IMR-90 (cell line): ENCODE measurements around the gene ABCF1. TPM values are rescaled to one million over a fixed set of nuclear protein-coding genes. Genes with fewer than 3 reads are reported as not detected.

ENCODE experiments used
- ATAC-seq: fragments of 200-7000 bp; cut with Tn5 transposase; 2 replicates; pipeline ENCODE4 v1.9.1; 2020; ENCODE audit warnings: low read depth, mild to moderate bottlenecking, moderate library complexity
- BruUV-seq: library from RNA; stranded (reverse); fragments of 400-500 nt; replicated peaks from 2 replicates; lab custom pipeline; 2021; lab: Mats Ljungman, UMichigan
- CTCF ChIA-PET: fragments of 300-600 bp; formaldehyde crosslinking; extraction: SDS; loops from one replicate; lab custom pipeline; 2021; ENCODE audit warnings: antibody characterized with exemption; lab: Yijun Ruan, JAX
- POLR2A ChIA-PET: fragments of 300-600 bp; sonication (Branson Sonifier 250); formaldehyde crosslinking; loops from one replicate; lab custom pipeline; 2022; ENCODE audit warnings: antibody characterized with exemption; ENCODE audit not compliant: unreplicated experiment; lab: Charles Lee
- DNase-seq: peaks from one replicate; pipeline ENCODE4 v3.0.0; 2013
- H2AFZ ChIP-seq: replicated peaks from 2 replicates; pipeline ENCODE3; 2013; ENCODE audit warnings: low read length, mild to moderate bottlenecking; ENCODE audit not compliant: poor library complexity
- H2AK5ac ChIP-seq: 2 replicates; pipeline ENCODE4 v1.6.1; 2013; ENCODE audit warnings: low read depth, low read length, inconsistent platforms
- H2AK9ac ChIP-seq: replicated peaks from 2 replicates; pipeline ENCODE3; 2013; ENCODE audit warnings: mild to moderate bottlenecking, low read depth, low read length, moderate library complexity; ENCODE audit not compliant: poor library complexity
- H2BK120ac ChIP-seq: 2 replicates; pipeline ENCODE4 v1.6.1; 2013; ENCODE audit warnings: low read depth, low read length, inconsistent platforms
- H2BK15ac ChIP-seq: 3 replicates; pipeline ENCODE4 v1.6.1; 2013; ENCODE audit warnings: low read depth, low read length, inconsistent platforms
- H2BK20ac ChIP-seq: 2 replicates; pipeline ENCODE4 v1.6.1; 2013; ENCODE audit warnings: low read depth, mild to moderate bottlenecking, inconsistent platforms, low read length, moderate library complexity
- H2BK5ac ChIP-seq: 2 replicates; pipeline ENCODE4 v1.6.1; 2013; ENCODE audit warnings: mild to moderate bottlenecking, low read depth, low read length, inconsistent platforms; ENCODE audit not compliant: poor library complexity, severe bottlenecking
- H3K14ac ChIP-seq: replicated peaks from 2 replicates; pipeline ENCODE4 v1.6.1; 2013; ENCODE audit warnings: low read depth, low read length, inconsistent platforms
- H3K18ac ChIP-seq: 2 replicates; pipeline ENCODE4 v1.6.1; 2013; ENCODE audit warnings: low read depth, low read length, control low read depth
- H3K23ac ChIP-seq: 2 replicates; pipeline ENCODE4 v1.6.1; 2013; ENCODE audit warnings: low read depth, low read length, inconsistent platforms
- H3K27ac ChIP-seq: 2 replicates; pipeline ENCODE4 v1.5.1; 2013; ENCODE audit warnings: mild to moderate bottlenecking, control low read depth, low read length; ENCODE audit not compliant: insufficient read depth
- H3K27me3 ChIP-seq: 2 replicates; pipeline ENCODE4 v1.6.1; 2013; ENCODE audit warnings: low read length; ENCODE audit not compliant: control insufficient read depth, insufficient read depth
- H3K36me3 ChIP-seq: 2 replicates; pipeline ENCODE4 v1.6.1; 2013; ENCODE audit warnings: low read length, mixed read lengths; ENCODE audit not compliant: control insufficient read depth, insufficient read depth
- H3K4ac ChIP-seq: 2 replicates; pipeline ENCODE4 v1.6.1; 2013; ENCODE audit warnings: low read depth, low read length, inconsistent platforms
- H3K4me1 ChIP-seq: 2 replicates; pipeline ENCODE4 v1.6.1; 2013; ENCODE audit warnings: low read length, mixed read lengths; ENCODE audit not compliant: control insufficient read depth, insufficient read depth
- H3K4me2 ChIP-seq: 2 replicates; pipeline ENCODE4 v1.6.1; 2013; ENCODE audit warnings: low read depth, mild to moderate bottlenecking, control low read depth, low read length, moderate library complexity
- H3K4me3 ChIP-seq: 2 replicates; pipeline ENCODE4 v1.5.1; 2013; ENCODE audit warnings: low read depth, mild to moderate bottlenecking, control low read depth, low read length, moderate library complexity; ENCODE audit not compliant: insufficient read depth
- H3K56ac ChIP-seq: 2 replicates; pipeline ENCODE4 v1.6.1; 2013; ENCODE audit warnings: low read length, inconsistent platforms; ENCODE audit not compliant: insufficient read depth; ENCODE audit errors: extremely low read depth
- H3K79me1 ChIP-seq, 2 experiments: 2 replicates each; pipeline ENCODE4 v1.6.1; 2013; ENCODE audit warnings: low read length in 2 of 2, inconsistent platforms in 1 of 2, low read depth in 1 of 2
- H3K9ac ChIP-seq: 2 replicates; pipeline ENCODE4 v1.6.1; 2013; ENCODE audit warnings: low read depth, low read length, control low read depth
- H3K9me1 ChIP-seq: 2 replicates; pipeline ENCODE4 v1.6.1; 2013; ENCODE audit warnings: low read length, inconsistent platforms; ENCODE audit not compliant: insufficient read depth
- H3K9me3 ChIP-seq: 2 replicates; pipeline ENCODE4 v1.6.1; 2013; ENCODE audit warnings: low read length; ENCODE audit not compliant: control insufficient read depth, insufficient read depth
- H4K20me1 ChIP-seq: 2 replicates; pipeline ENCODE4 v1.6.1; 2013; ENCODE audit warnings: low read length, inconsistent platforms; ENCODE audit not compliant: insufficient read depth
- H4K5ac ChIP-seq: 2 replicates; pipeline ENCODE4 v1.6.1; 2013; ENCODE audit warnings: mild to moderate bottlenecking, low read depth, low read length, control low read depth
- H4K8ac ChIP-seq, 2 experiments: 2 replicates each; pipeline ENCODE4 v1.6.1; 2013; ENCODE audit warnings: low read depth in 2 of 2, low read length in 2 of 2, control low read depth in 1 of 2, inconsistent platforms in 1 of 2
- H4K91ac ChIP-seq: 2 replicates; pipeline ENCODE4 v1.6.1; 2013; ENCODE audit warnings: low read depth, low read length, inconsistent platforms; ENCODE audit not compliant: insufficient read depth
- BHLHE40 ChIP-seq: fragments of 150-350 bp; IDR thresholded peaks from 2 replicates; pipeline ENCODE4 v1.6.1; 2016; ENCODE audit warnings: mild to moderate bottlenecking, low read depth, low read length
- CEBPB ChIP-seq: IDR thresholded peaks from 2 replicates; pipeline ENCODE4 v1.6.1; 2012; ENCODE audit warnings: low read depth, low read length, improper control_type of control experiment
- FOS ChIP-seq: fragments of 150-350 bp; IDR thresholded peaks from 2 replicates; pipeline ENCODE4 v1.6.1; 2016; ENCODE audit warnings: low read depth, low read length
- MAFK ChIP-seq: IDR thresholded peaks from 2 replicates; pipeline ENCODE4 v1.6.1; 2012; ENCODE audit warnings: low read depth, low read length, improper control_type of control experiment
- MAZ ChIP-seq: IDR thresholded peaks from 2 replicates; pipeline ENCODE4 v1.6.1; 2012; ENCODE audit warnings: low read depth, mild to moderate bottlenecking, low read length, improper control_type of control experiment, moderate library complexity, borderline replicate concordance
- POLR2A ChIP-seq: IDR thresholded peaks from 2 replicates; pipeline ENCODE4 v1.6.1; 2012; ENCODE audit warnings: mild to moderate bottlenecking, low read depth, low read length
- RCOR1 ChIP-seq: IDR thresholded peaks from 2 replicates; pipeline ENCODE4 v1.6.1; 2012; ENCODE audit warnings: mild to moderate bottlenecking, low read length, improper control_type of control experiment; ENCODE audit not compliant: insufficient replicate concordance
- RFX5 ChIP-seq: IDR thresholded peaks from 2 replicates; pipeline ENCODE4 v1.8.0; 2012; ENCODE audit warnings: low read depth, mild to moderate bottlenecking, low read length, moderate library complexity
- dilution Hi-C: fragments of 300-500 bp; cut with HindIII; formaldehyde crosslinking; loops from one replicate; pipeline ENCODE4 v1.14.3; 2018; ENCODE audit warnings: low sequenced_read_pairs; ENCODE audit not compliant: unreplicated experiment
- in situ Hi-C: fragments of 300-500 bp; cut with MboI; formaldehyde crosslinking; loops from 3 replicates; pipeline ENCODE4 v1.14.3; 2019; ENCODE audit warnings: low sequenced_read_pairs, inconsistent platforms, mixed read lengths
- intact Hi-C: fragments of 100-400 bp; cut with micrococcal nuclease; formaldehyde crosslinking; loops from 2 replicates; pipeline ENCODE4 v1.10.0; 2022
- polyA plus RNA-seq, 3 experiments: library from polyadenylated mRNA; depleted of rRNA; stranded (reverse); fragments of >200 nt; gene quantifications; 2 replicates each; pipeline ENCODE4 v1.2.3, GENCODE V29; 2012; ENCODE audit warnings: low replicate concordance in 1 of 3
- total RNA-seq: library from RNA; depleted of rRNA; stranded (reverse); fragments of >200 nt; gene quantifications from 2 replicates; pipeline ENCODE4 v1.2.3, GENCODE V29; 2012
- TF ChIP-seq, protein P1 (sequence below): conservative IDR thresholded peaks from 2 replicates; pipeline ENCODE4 v1.5.1; 2012; ENCODE audit warnings: mild to moderate bottlenecking, low read depth, low read length, improper control_type of control experiment

Gene ABCF1
- total and polyA plus RNA-seq, 2 of the 4 experiments (the other 2 are of a cell fraction), result 39.1 to 48.6 TPM

DNA sequence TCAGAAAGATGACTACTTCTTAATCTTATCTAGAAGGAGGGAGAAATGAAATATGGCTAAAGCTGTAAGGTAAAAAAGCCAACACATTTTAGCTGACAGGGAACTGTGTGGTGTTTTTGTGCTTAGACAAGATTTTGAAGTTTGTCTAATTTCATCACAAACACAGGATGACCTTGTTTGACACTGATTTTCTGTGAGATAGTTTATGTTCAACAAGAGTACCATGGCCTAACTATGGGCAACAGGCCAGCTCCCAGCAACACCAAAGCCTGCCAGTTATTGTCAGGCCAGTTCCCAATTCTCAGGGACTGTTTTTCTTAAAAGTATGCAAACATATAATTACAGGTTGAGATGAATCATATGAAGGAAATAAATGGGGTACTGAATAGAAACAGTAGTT is 5.5 kb upstream of the ABCF1 start:
- H4K8ac ChIP-seq, result no peak overlapping the region
- DNase-seq (peak; percentile 6), ATAC-seq (peak; percentile 33)
- no peak overlapping the region for H3K27ac ChIP-seq
- H3K14ac ChIP-seq, result no peak overlapping the region
- no peak overlapping the region for H2BK5ac ChIP-seq
- no peak overlapping the region for H4K91ac ChIP-seq
- peaks cover 2% of the 10 kb centered on the region; the same call in 1 of the 2 replicates for H3K4me1 ChIP-seq
- peaks cover 16% of the 10 kb centered on the region for H3K36me3 ChIP-seq
- H3K23ac ChIP-seq, result no peak overlapping the region
- no peak overlapping the region for H2AK5ac ChIP-seq
- H2AK9ac ChIP-seq, result no peak overlapping the region
- no peaks in the 10 kb centered on the region for H3K27me3 ChIP-seq
- H4K20me1 ChIP-seq, result peaks cover 8% of the 10 kb centered on the region; the same call in 1 of the 2 replicates
- no peak overlapping the region for H2BK120ac ChIP-seq
- H3K56ac ChIP-seq, result no peak overlapping the region
- no peak overlapping the region for H4K5ac ChIP-seq
- H3K4me2 ChIP-seq, result no peak overlapping the region
- H2BK15ac ChIP-seq, result no peak overlapping the region
- no peak overlapping the region for H3K4ac ChIP-seq
- no peak overlapping the region for H2BK20ac ChIP-seq
- H3K9me3 ChIP-seq, result no peaks in the 10 kb centered on the region
- no peak overlapping the region for H3K18ac ChIP-seq
- intact Hi-C loops (no loop called here), dilution Hi-C loops (no loop called here), in situ Hi-C loops (no loop called here)
- H2AFZ ChIP-seq, result no peak overlapping the region
- H3K9ac ChIP-seq, result no peak overlapping the region
- BruUV-seq, result no TSS peak
- no peak overlapping the region for H3K4me3 ChIP-seq
- CTCF ChIA-PET, result interaction anchor here (0.9 kb wide), 1 partner anchor 25 kb away, joined by 3 read pairs; no protein-coding TSS in a partner anchor
- H3K9me1 ChIP-seq, result peaks cover 4% of the 10 kb centered on the region; the same call in 1 of the 2 replicates
- TF ChIP-seq BHLHE40 (no peak), RCOR1 (no peak), FOS (no peak), POLR2A (no peak), RFX5 (no peak), CEBPB (no peak), MAZ (no peak), MAFK (no peak)
- TF ChIP-seq, protein P1, sequence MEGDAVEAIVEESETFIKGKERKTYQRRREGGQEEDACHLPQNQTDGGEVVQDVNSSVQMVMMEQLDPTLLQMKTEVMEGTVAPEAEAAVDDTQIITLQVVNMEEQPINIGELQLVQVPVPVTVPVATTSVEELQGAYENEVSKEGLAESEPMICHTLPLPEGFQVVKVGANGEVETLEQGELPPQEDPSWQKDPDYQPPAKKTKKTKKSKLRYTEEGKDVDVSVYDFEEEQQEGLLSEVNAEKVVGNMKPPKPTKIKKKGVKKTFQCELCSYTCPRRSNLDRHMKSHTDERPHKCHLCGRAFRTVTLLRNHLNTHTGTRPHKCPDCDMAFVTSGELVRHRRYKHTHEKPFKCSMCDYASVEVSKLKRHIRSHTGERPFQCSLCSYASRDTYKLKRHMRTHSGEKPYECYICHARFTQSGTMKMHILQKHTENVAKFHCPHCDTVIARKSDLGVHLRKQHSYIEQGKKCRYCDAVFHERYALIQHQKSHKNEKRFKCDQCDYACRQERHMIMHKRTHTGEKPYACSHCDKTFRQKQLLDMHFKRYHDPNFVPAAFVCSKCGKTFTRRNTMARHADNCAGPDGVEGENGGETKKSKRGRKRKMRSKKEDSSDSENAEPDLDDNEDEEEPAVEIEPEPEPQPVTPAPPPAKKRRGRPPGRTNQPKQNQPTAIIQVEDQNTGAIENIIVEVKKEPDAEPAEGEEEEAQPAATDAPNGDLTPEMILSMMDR, result no peak
- POLR2A ChIA-PET, result interaction anchor here (0.6 kb wide), 1 partner anchor 9 kb away, joined by 6 read pairs; no protein-coding TSS in a partner anchor
- H3K79me1 ChIP-seq, result peaks cover 11 to 37% of the 10 kb centered on the region in 2 experiments
